ENCODE data around the gene CD53.

DNA sequence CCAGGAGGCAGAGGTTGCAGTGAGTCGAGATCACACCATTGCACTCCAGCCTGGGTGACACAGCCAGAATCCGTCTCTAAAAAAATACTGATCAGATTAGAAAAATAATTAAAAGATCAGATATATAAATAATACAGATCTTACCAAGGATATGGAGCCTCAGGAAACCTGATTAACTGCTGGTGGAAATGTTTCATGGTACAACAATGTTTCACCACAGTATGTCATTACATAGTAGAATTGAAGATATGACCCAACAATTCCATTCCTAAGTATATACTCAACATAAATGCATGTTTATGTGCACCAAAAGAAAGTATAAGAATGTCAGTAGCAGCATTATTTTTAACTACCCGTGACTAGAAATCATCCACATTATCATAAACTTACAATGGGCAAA lies 41.7 kb downstream of the CD53 start:
- TF ChIP-seq, protein P1, sequence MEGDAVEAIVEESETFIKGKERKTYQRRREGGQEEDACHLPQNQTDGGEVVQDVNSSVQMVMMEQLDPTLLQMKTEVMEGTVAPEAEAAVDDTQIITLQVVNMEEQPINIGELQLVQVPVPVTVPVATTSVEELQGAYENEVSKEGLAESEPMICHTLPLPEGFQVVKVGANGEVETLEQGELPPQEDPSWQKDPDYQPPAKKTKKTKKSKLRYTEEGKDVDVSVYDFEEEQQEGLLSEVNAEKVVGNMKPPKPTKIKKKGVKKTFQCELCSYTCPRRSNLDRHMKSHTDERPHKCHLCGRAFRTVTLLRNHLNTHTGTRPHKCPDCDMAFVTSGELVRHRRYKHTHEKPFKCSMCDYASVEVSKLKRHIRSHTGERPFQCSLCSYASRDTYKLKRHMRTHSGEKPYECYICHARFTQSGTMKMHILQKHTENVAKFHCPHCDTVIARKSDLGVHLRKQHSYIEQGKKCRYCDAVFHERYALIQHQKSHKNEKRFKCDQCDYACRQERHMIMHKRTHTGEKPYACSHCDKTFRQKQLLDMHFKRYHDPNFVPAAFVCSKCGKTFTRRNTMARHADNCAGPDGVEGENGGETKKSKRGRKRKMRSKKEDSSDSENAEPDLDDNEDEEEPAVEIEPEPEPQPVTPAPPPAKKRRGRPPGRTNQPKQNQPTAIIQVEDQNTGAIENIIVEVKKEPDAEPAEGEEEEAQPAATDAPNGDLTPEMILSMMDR (IDR thresholded peaks at IDR 0.05): no peak
- TF ChIP-seq EZH2 (IDR thresholded peaks at IDR 0.05): no peak
- TF ChIP-seq EZH2phosphoT487 (IDR thresholded peaks at IDR 0.05): no peak
